NOMO-1 (cell line): ENCODE data around the gene SATB1.
"Not testable (repeated sequence)": the region's sequence is repeated elsewhere in the genome, so short reads cannot be mapped to it uniquely, and the experiment has no call there.

ENCODE experiments used
- DNase-seq, 2 experiments: peaks; one replicate each; lab custom pipeline; 2025; ENCODE audit not compliant: unreplicated experiment in 2 of 2; lab: John Stamatoyannopoulos, UW

Gene SATB1

GRCh38 chr3:18424729-18425640 lies at the start of gene SATB1:
Gene SATB1, minus strand, starts transcription at chr3:18425339. Its CDS starts 4,372 bp downstream, at chr3:18420967.
- DNase-seq, result peak in 1 of 2 experiments; percentile 66

GRCh38 chr3:18474202-18474601 lies 49.1 kb upstream of the SATB1 start:
- DNase-seq, result no peak

- no peak for DNase-seq
Observed at GRCh38 chr3:18469775-18470174, 44.6 kb upstream of the SATB1 start.

GRCh38 chr3:18466136-18466535 lies 41.0 kb upstream of the SATB1 start:
- no peak for DNase-seq

GRCh38 chr3:18454766-18455165 lies 29.6 kb upstream of the SATB1 start:
- DNase-seq, result no peak

GRCh38 chr3:18449618-18450017 lies 24.5 kb upstream of the SATB1 start:
- DNase-seq, result not testable (repeated sequence)

- no peak for DNase-seq
Observed at GRCh38 chr3:18447720-18448119, 22.6 kb upstream of the SATB1 start.

GRCh38 chr3:18446149-18446825 lies 21.1 kb upstream of the SATB1 start:
- DNase-seq, result peak in 1 of 2 experiments; percentile 51

GRCh38 chr3:18445401-18446148 lies 20.4 kb upstream of the SATB1 start:
- peak; percentile 54 to 86 for DNase-seq

- peak; percentile 78 to 83 for DNase-seq
Observed at GRCh38 chr3:18444595-18445400, 19.7 kb upstream of the SATB1 start.

GRCh38 chr3:18443665-18444594 lies 18.8 kb upstream of the SATB1 start:
- no peak for DNase-seq

- no peak for DNase-seq
Observed at GRCh38 chr3:18442756-18443664, 17.9 kb upstream of the SATB1 start.

GRCh38 chr3:18441551-18441950 lies 16.4 kb upstream of the SATB1 start:
- peak in 1 of 2 experiments; percentile 17 for DNase-seq

- DNase-seq, result peak in 1 of 2 experiments; percentile 54
Observed at GRCh38 chr3:18440066-18440722, 15.1 kb upstream of the SATB1 start.

- DNase-seq, result no peak
Observed at GRCh38 chr3:18439281-18439680, 14.1 kb upstream of the SATB1 start.

GRCh38 chr3:18438586-18438985 lies 13.4 kb upstream of the SATB1 start:
- peak in 1 of 2 experiments; percentile 20 for DNase-seq

GRCh38 chr3:18436213-18436612 lies 11.1 kb upstream of the SATB1 start:
- no peak for DNase-seq

GRCh38 chr3:18434711-18435110 lies 9.6 kb upstream of the SATB1 start:
- no peak for DNase-seq
